Cardiac fibroblast (primary cell): Measurements from ENCODE around the gene PAX9.

Source experiments
- DNase-seq, 2 donors: peaks; one replicate each; pipeline versions ENCODE4 v3.0.0 to v3.0.0-alpha.2; 2010; ENCODE audit warnings: low read depth in 2 of 2
- H3K4me3 ChIP-seq, 2 donors: replicated peaks in 1 of 2; 1 replicate in 1 of 2; 2 replicates in 1 of 2; pipeline ENCODE4 v1.5.1; 2011; ENCODE audit warnings: low read depth in 2 of 2, low read length in 2 of 2, mild to moderate bottlenecking in 2 of 2, moderate library complexity in 1 of 2
- CTCF ChIP-seq: IDR thresholded peaks from one replicate; pipeline ENCODE4 v1.5.1; 2011; ENCODE audit warnings: low read depth, mild to moderate bottlenecking, low read length, inconsistent platforms

The PAX9 gene

DNA sequence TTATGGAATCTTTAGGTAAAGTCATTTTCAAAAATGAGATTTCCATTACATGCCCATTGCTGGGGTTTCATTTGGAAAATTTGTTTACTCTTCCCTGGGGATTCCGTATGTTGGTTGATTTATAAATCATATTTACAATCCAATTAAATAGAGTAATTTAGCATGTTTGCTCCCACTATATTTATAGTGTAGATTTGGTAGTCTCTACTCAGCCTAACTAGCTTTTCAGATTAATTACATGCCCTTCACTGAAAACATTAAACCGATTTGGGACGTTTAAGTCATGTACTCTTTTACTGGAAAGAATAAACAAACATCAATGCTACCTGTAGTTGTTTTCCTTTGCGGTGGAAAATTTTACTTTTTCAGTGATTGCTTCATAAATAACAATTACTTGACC, 10.4 kb downstream of the PAX9 start:
- H3K4me3 ChIP-seq = no peak overlapping the region
- DNase-seq = no peak
- TF ChIP-seq CTCF = no peak

DNA sequence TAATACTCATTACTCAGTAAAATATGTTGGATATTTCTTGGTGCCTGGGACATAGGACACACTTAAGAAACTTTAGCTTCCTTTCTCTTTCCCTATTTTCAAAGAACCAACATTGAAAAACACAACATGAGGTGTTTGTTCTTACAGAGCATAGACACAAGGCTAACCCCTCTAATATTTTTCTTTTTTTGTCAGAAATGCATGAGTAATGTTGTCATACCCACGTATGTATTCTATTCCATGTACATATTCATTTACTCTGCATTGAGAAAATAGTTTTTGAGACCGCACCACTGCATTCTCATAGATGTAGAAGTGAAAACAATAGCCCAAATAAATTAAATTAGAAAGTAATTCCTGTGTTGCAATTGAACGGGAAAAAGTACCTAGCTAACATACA, 13.0 kb downstream of the PAX9 start:
- DNase-seq = no peak
- no peak for TF ChIP-seq CTCF
- H3K4me3 ChIP-seq = no peak overlapping the region

DNA sequence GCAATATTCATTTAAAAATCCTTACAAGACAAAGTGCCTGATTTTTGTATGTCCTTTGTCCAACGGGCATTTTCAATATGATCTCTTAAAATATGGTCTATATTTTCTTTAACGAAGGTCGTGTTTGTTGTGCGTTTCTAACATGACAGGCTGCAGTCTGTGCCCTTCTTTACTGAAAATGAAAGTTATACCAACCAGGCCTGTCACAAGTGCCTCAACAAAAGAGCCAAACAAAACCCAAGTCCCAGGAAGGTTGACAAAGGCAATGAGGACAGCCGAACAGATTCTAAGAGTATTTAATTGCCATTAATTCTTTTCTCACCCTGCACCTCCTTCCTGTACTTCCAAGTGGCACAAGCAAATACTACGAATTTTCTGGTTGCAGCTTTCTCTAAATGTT, 13.9 kb downstream of the PAX9 start:
- no peak overlapping the region for H3K4me3 ChIP-seq
- TF ChIP-seq CTCF = no peak
- DNase-seq = no peak

GRCh38 chr14:36676236-36676635, 14.6 kb downstream of the PAX9 start:
- no peak overlapping the region for H3K4me3 ChIP-seq
- DNase-seq = no peak
- no peak for TF ChIP-seq CTCF

DNA sequence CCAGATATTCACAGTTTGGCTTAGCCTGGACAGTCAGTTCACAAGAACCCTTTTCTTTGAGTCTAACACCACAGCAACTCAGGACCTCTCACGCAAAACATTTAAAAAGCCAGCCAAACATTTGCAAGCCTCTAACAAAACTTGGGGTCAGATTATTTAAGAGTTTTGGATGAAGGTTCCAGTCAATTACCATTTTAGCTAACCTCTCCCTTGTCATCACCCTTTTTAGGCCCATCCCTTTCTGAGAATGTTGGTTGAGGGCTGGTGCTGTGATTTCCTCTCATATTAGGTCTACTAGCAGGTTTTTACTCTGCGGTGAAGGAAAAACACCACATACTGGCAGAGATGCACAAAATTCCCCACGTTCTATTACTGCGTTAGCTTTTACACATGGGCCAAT, 20.7 kb downstream of the PAX9 start:
- no peak overlapping the region for H3K4me3 ChIP-seq
- no peak for DNase-seq
- TF ChIP-seq CTCF = no peak

DNA sequence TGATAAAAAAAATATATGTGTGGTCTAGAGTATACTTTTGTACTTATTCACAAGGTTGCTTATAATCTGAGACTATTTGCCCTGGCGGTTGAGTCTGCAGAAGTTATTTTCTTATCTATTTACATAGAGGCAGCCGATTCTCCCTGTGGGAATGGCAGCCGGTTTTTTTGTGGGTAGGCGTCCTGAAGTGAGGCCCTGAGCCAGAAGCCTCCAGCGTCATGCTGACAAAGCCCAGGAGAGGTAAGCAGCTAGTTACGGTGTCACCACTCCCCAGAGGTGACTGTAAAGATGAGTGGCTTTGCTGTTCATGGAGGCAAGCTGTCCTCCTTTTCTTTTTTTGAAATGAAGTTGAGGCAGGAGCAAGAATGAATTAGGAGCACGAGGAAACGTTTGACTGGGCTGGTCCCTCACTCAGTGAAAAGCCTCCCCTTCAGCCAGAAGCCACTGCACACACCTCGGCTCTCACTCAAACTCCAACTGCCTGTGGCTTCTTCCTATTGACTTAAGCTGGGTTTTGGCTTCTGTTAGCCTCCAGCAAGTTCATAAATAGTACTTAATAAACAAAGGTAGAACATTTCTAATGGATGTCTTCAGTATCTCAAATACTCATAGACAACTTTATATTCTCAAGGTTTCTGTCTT, 21.5 kb downstream of the PAX9 start:
- no peak overlapping the region for H3K4me3 ChIP-seq
- DNase-seq = no peak
- no peak for TF ChIP-seq CTCF

DNA sequence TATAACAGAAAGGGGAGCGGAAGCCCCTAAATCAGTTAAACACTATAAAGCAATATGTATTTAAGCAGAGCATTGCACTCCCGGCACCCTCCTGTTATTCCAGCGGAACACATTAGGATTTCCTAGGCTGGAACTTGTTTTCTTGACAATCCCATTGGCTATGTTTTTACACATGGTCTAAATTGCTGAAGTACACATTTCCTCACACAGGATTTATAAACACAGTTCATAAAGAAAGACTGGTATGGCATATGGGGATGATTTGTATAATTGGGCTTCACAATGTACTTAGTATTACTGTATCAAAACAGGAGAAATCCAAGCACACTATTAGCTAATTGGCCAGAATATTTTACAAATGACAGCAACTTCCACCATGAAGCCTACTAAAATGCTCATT, 23.3 kb downstream of the PAX9 start:
- no peak for DNase-seq
- no peak for TF ChIP-seq CTCF
- H3K4me3 ChIP-seq = no peak overlapping the region
